Caco-2 (cell line): ENCODE measurements around the gene RAP1GAP2. TPM values are rescaled to one million over a fixed set of nuclear protein-coding genes. Genes with fewer than 3 reads are reported as not detected.

ENCODE experiments used
- BruUV-seq: library from RNA; stranded (reverse); fragments of 400-500 nt; replicated peaks from 2 replicates; lab custom pipeline; 2021; lab: Mats Ljungman, UMichigan
- CTCF ChIA-PET: fragments of 300-600 bp; sonication (Branson Sonifier 250); formaldehyde crosslinking; loops from one replicate; lab custom pipeline; 2022; ENCODE audit warnings: antibody characterized with exemption; lab: Charles Lee
- POLR2A ChIA-PET: fragments of 300-600 bp; sonication (Branson Sonifier 250); formaldehyde crosslinking; loops from one replicate; lab custom pipeline; 2022; ENCODE audit warnings: antibody characterized with exemption; lab: Charles Lee
- DNase-seq, 2 experiments: peaks; one replicate each; pipeline versions ENCODE4 v3.0.0 to v3.0.0-alpha.2; 2020 to 2022
- H3K27me3 ChIP-seq: replicated peaks from 2 replicates; pipeline ENCODE4 v1.6.0; 2011; ENCODE audit warnings: low read length; ENCODE audit not compliant: control insufficient read depth, insufficient read depth
- H3K36me3 ChIP-seq: 2 replicates; pipeline ENCODE4 v1.5.1; 2011; ENCODE audit warnings: low read length; ENCODE audit not compliant: control insufficient read depth, insufficient read depth
- H3K4me1 ChIP-seq: fragments of 250-450 bp; sonication (Bioruptor Pico); 2 replicates; pipeline ENCODE4 v1.5.1; 2020; ENCODE audit warnings: mild to moderate bottlenecking
- H3K4me3 ChIP-seq: 2 replicates; pipeline ENCODE4 v1.5.1; 2011; ENCODE audit warnings: low read depth, mild to moderate bottlenecking, control low read depth, low read length
- H3K9me3 ChIP-seq: fragments of 250-450 bp; sonication (Bioruptor Pico); 2 replicates; pipeline ENCODE4 v1.5.1; 2020; ENCODE audit warnings: mild to moderate bottlenecking, moderate library complexity
- H3K27ac Mint-ChIP-seq: one replicate; pipeline ENCODE4 v1.8.0; 2022; ENCODE audit warnings: mixed read lengths; ENCODE audit not compliant: unreplicated experiment
- H3K27me3 Mint-ChIP-seq: one replicate; pipeline ENCODE4 v1.8.0; 2022; ENCODE audit warnings: mixed read lengths; ENCODE audit not compliant: insufficient read depth, unreplicated experiment
- H3K36me3 Mint-ChIP-seq: one replicate; pipeline ENCODE4 v1.8.0; 2022; ENCODE audit warnings: mild to moderate bottlenecking, mixed read lengths; ENCODE audit not compliant: insufficient read depth, unreplicated experiment
- H3K4me1 Mint-ChIP-seq: one replicate; pipeline ENCODE4 v1.8.0; 2022; ENCODE audit warnings: low read depth, mixed read lengths; ENCODE audit not compliant: unreplicated experiment
- H3K4me3 Mint-ChIP-seq: one replicate; pipeline ENCODE4 v1.8.0; 2022; ENCODE audit warnings: mild to moderate bottlenecking, moderate library complexity, mixed read lengths; ENCODE audit not compliant: unreplicated experiment
- H3K9me3 Mint-ChIP-seq: one replicate; pipeline ENCODE4 v1.8.0; 2022; ENCODE audit warnings: mixed read lengths; ENCODE audit not compliant: unreplicated experiment
- CTCF ChIP-seq, 2 experiments: fragments of 200-600 bp in 1 of 2; IDR thresholded peaks; 1 replicate in 1 of 2; 2 replicates in 1 of 2; pipeline versions ENCODE4 v1.5.1 to v1.8.0; 2011 to 2022; ENCODE audit warnings: antibody characterized with exemption in 1 of 2, control low read depth in 1 of 2, inconsistent platforms in 1 of 2, low read depth in 1 of 2, low read length in 1 of 2, mild to moderate bottlenecking in 1 of 2, moderate library complexity in 1 of 2; ENCODE audit not compliant: insufficient read depth in 1 of 2, severe bottlenecking in 1 of 2, unreplicated experiment in 1 of 2
- intact Hi-C: fragments of 100-400 bp; cut with micrococcal nuclease; formaldehyde crosslinking; loops from one replicate; pipeline ENCODE4 v1.10.0; 2022; ENCODE audit not compliant: unreplicated experiment
- total RNA-seq: library from RNA; stranded (reverse); gene quantifications from 2 replicates; pipeline ENCODE4 v1.2.3, GENCODE V29; 2022

RAP1GAP2 gene
- total RNA-seq, 1 experiment from 2014 or later: 45.3 TPM

- Mint-ChIP-seq H3K9me3 (no peaks in the 10 kb centered on the region), H3K27ac (no peak overlapping the region), H3K36me3 (peaks cover 13% of the 10 kb centered on the region), H3K4me1 (peaks cover 12% of the 10 kb centered on the region), H3K27me3 (no peaks in the 10 kb centered on the region), H3K4me3 (no peak overlapping the region)
- Histone ChIP-seq H3K4me1 (peaks cover 11% of the 10 kb centered on the region; the same call in 1 of the 2 replicates), H3K36me3 (no peaks in the 10 kb centered on the region), H3K4me3 (no peak overlapping the region), H3K27me3 (no peaks in the 10 kb centered on the region), H3K9me3 (no peaks in the 10 kb centered on the region)
- no peak for DNase-seq
- no peak for TF ChIP-seq CTCF (IDR thresholded peaks at IDR 0.05; ENCODE audit: insufficient read depth in 1 of 2, low read depth in 1 of 2, low read length in 1 of 2, severe bottlenecking in 1 of 2, unreplicated experiment in 1 of 2)
- ChIA-PET POLR2A (no interaction called here), CTCF (interaction anchor here (2.5 kb wide), 1 partner anchor 80 kb away, joined by 32 read pairs; no protein-coding TSS in a partner anchor)
- intact Hi-C loops: no loop called here
- BruUV-seq: no TSS peak
Observed at GRCh38 chr17:2928294-2928890, 132.2 kb downstream of the RAP1GAP2 start.

GRCh38 chr17:2929881-2930533 lies 133.8 kb downstream of the RAP1GAP2 start:
- CTCF ChIA-PET: interaction anchor here (0.6 to 2.5 kb wide), 9 partner anchors 39 to 93 kb away, joined by 3 to 32 read pairs (median 6); no protein-coding TSS in a partner anchor
- intact Hi-C loops: loop anchor here (1.0 to 2.0 kb wide), 3 partner anchors 82 to 102 kb away; no protein-coding TSS in a partner anchor
- DNase-seq: peak; percentile 74 to 75
- POLR2A ChIA-PET: no interaction called here
- no peaks in the 10 kb centered on the region for H3K36me3 ChIP-seq
- peaks cover 11% of the 10 kb centered on the region; the same call in 1 of the 2 replicates for H3K4me1 ChIP-seq
- no peaks in the 10 kb centered on the region for H3K27me3 ChIP-seq
- Mint-ChIP-seq H3K27ac (no peak overlapping the region), H3K4me3 (no peak overlapping the region), H3K27me3 (no peaks in the 10 kb centered on the region), H3K9me3 (no peaks in the 10 kb centered on the region), H3K4me1 (peaks cover 12% of the 10 kb centered on the region), H3K36me3 (peaks cover 13% of the 10 kb centered on the region)
- no TSS peak for BruUV-seq
- H3K4me3 ChIP-seq: no peak overlapping the region
- TF ChIP-seq CTCF (IDR thresholded peaks at IDR 0.05; ENCODE audit: insufficient read depth in 1 of 2, low read depth in 1 of 2, low read length in 1 of 2, severe bottlenecking in 1 of 2, unreplicated experiment in 1 of 2): peak; percentile 89 to 93
- no peaks in the 10 kb centered on the region for H3K9me3 ChIP-seq

GRCh38 chr17:2931876-2932275 lies 135.6 kb downstream of the RAP1GAP2 start:
- Histone ChIP-seq H3K36me3 (no peaks in the 10 kb centered on the region), H3K27me3 (no peaks in the 10 kb centered on the region), H3K9me3 (no peaks in the 10 kb centered on the region), H3K4me1 (peaks cover 11% of the 10 kb centered on the region; the same call in 1 of the 2 replicates), H3K4me3 (no peak overlapping the region)
- H3K9me3 Mint-ChIP-seq: no peaks in the 10 kb centered on the region
- no peak overlapping the region for H3K27ac Mint-ChIP-seq
- peaks cover 13% of the 10 kb centered on the region for H3K36me3 Mint-ChIP-seq
- H3K27me3 Mint-ChIP-seq: no peaks in the 10 kb centered on the region
- no peak overlapping the region for H3K4me3 Mint-ChIP-seq
- POLR2A ChIA-PET: no interaction called here
- TF ChIP-seq CTCF (IDR thresholded peaks at IDR 0.05; ENCODE audit: insufficient read depth in 1 of 2, low read depth in 1 of 2, low read length in 1 of 2, severe bottlenecking in 1 of 2, unreplicated experiment in 1 of 2): no peak
- CTCF ChIA-PET: interaction anchor here (1.0 kb wide), 1 partner anchor 39 kb away, joined by 3 read pairs; no protein-coding TSS in a partner anchor
- DNase-seq: no peak
- BruUV-seq: no TSS peak
- intact Hi-C loops: loop anchor here (2.0 kb wide), 1 partner anchor 81 kb away; no protein-coding TSS in a partner anchor
- peaks cover 12% of the 10 kb centered on the region for H3K4me1 Mint-ChIP-seq
